K562 (cell line): ENCODE measurements around the gene LYPD5. TPM values are rescaled to one million over a fixed set of nuclear protein-coding genes. Genes with fewer than 3 reads are reported as not detected.

Experiments used
- CGGBP1 ChIP-seq: fragments of 250-450 bp; sonication (Bioruptor Pico); IDR thresholded peaks from 2 replicates; pipeline ENCODE4 v1.9.0; 2021; ENCODE audit warnings: mild to moderate bottlenecking
- CTBP1 ChIP-seq: fragments of 450-650 bp; IDR thresholded peaks from 2 replicates; pipeline ENCODE4 v1.6.1; 2016; ENCODE audit warnings: borderline replicate concordance
- JUN ChIP-seq, 2 experiments: sonication (generic) in 1 of 2; formaldehyde crosslinking in 1 of 2; IDR thresholded peaks; 2 replicates each; pipeline versions ENCODE4 v1.6.1 to v1.8.0; 2012 to 2022; ENCODE audit warnings: borderline replicate concordance in 2 of 2, mild to moderate bottlenecking in 2 of 2, improper control_type of control experiment in 1 of 2, low read depth in 1 of 2, low read length in 1 of 2, missing genetic modification reagents in 1 of 2
- JUND ChIP-seq, 2 experiments: IDR thresholded peaks; 2 replicates in 1 of 2; 3 replicates in 1 of 2; pipeline ENCODE4 v1.6.1; 2011; ENCODE audit warnings: borderline replicate concordance in 2 of 2, low read depth in 2 of 2, low read length in 2 of 2, improper control_type of control experiment in 1 of 2, missing biosample characterization in 1 of 2, missing genetic modification characterization in 1 of 2, missing genetic modification reagents in 1 of 2
- KAT8 ChIP-seq: fragments of 450-650 bp; IDR thresholded peaks from 2 replicates; pipeline ENCODE4 v1.6.1; 2016; ENCODE audit warnings: low read depth, mild to moderate bottlenecking
- LEF1 ChIP-seq: fragments of 450-650 bp; IDR thresholded peaks from 2 replicates; pipeline ENCODE4 v1.6.1; 2016; ENCODE audit warnings: mild to moderate bottlenecking
- MCM5 ChIP-seq: fragments of 450-650 bp; IDR thresholded peaks from 2 replicates; pipeline ENCODE4 v1.6.1; 2016; ENCODE audit warnings: low read depth
- POLR2G ChIP-seq: fragments of 200-400 bp; formaldehyde crosslinking; IDR thresholded peaks from 2 replicates; pipeline ENCODE4 v1.6.1; 2017; ENCODE audit warnings: low read depth, mild to moderate bottlenecking, antibody characterized with exemption, low read length, moderate library complexity
- RNF2 ChIP-seq: sonication (generic); IDR thresholded peaks from 2 replicates; pipeline ENCODE4 v1.6.1; 2016
- TAF9B ChIP-seq: fragments of 450-650 bp; IDR thresholded peaks from 2 replicates; pipeline ENCODE4 v1.6.1; 2018; ENCODE audit warnings: mild to moderate bottlenecking; ENCODE audit not compliant: partially characterized antibody
- TBL1XR1 ChIP-seq, 2 experiments: IDR thresholded peaks; 2 replicates each; pipeline ENCODE4 v1.6.1; 2012; ENCODE audit warnings: improper control_type of control experiment in 2 of 2, low read length in 2 of 2, mild to moderate bottlenecking in 1 of 2
- TBP ChIP-seq: optimal IDR thresholded peaks from 2 replicates; pipeline ENCODE3; 2011; ENCODE audit warnings: low read depth, low read length, improper control_type of control experiment
- TEAD2 ChIP-seq: fragments of 450-650 bp; IDR thresholded peaks from 2 replicates; pipeline ENCODE4 v1.6.1; 2016; ENCODE audit warnings: missing genetic modification characterization, control low read depth, missing compliant biosample characterization
- ZBTB11 ChIP-seq, 3 experiments: fragments of 200-800 bp in 1 of 3; fragments of 250-450 bp in 1 of 3; fragments of 450-650 bp in 1 of 3; sonication (Bioruptor Pico) in 1 of 3; sonication (Bioruptor generic) in 1 of 3; formaldehyde crosslinking in 1 of 3; IDR thresholded peaks; 2 replicates each; pipeline versions ENCODE4 v1.6.1 to v1.8.0; 2016 to 2022; ENCODE audit warnings: mild to moderate bottlenecking in 2 of 3, missing genetic modification characterization in 2 of 3, missing compliant biosample characterization in 1 of 3, moderate library complexity in 1 of 3
- ZBTB8A ChIP-seq: fragments of 450-650 bp; IDR thresholded peaks from 2 replicates; pipeline ENCODE4 v1.6.1; 2018; ENCODE audit warnings: mild to moderate bottlenecking, moderate library complexity; ENCODE audit not compliant: partially characterized antibody
- ZC3H11A ChIP-seq: IDR thresholded peaks from 2 replicates; pipeline ENCODE4 v1.6.1; 2012; ENCODE audit warnings: low read depth, low read length, improper control_type of control experiment
- ZNF121 ChIP-seq: sonication (generic); formaldehyde crosslinking; conservative IDR thresholded peaks from 2 replicates; pipeline ENCODE4 v1.8.0; 2022; ENCODE audit warnings: missing genetic modification reagents
- ZNF146 ChIP-seq: IDR thresholded peaks from one replicate; pipeline ENCODE4 v1.6.1; 2018; ENCODE audit warnings: missing compliant biosample characterization; ENCODE audit not compliant: unreplicated experiment
- ZNF699 ChIP-seq: fragments of 250-450 bp; sonication (Bioruptor Pico); IDR thresholded peaks from 2 replicates; pipeline ENCODE4 v1.8.0; 2021; ENCODE audit warnings: mild to moderate bottlenecking, moderate library complexity; ENCODE audit not compliant: insufficient replicate concordance
- ZNF766 ChIP-seq: fragments of 200-800 bp; sonication (Bioruptor generic); conservative IDR thresholded peaks from 2 replicates; pipeline ENCODE4 v1.6.1; 2016; ENCODE audit warnings: missing genetic modification characterization, missing compliant biosample characterization
- polyA plus RNA-seq, 8 experiments: library from polyadenylated mRNA; depleted of rRNA in 4 of 8; stranded (reverse) in 5 of 8; unstranded in 3 of 8; fragments of >200 nt; fragmentation: Nextera tagmentation in 2 of 8; fragmentation: Illumina TruSeq in 1 of 8; extraction: Ambion mirVana in 2 of 8; extraction: Trizol in 1 of 8; gene quantifications; 2 replicates each; pipeline versions ENCODE4 v1.2.1 to v1.2.3, GENCODE V29; 2011 to 2014; ENCODE audit warnings: inconsistent platforms in 1 of 8, missing spikeins in 1 of 8
- total RNA-seq, 7 experiments: library from RNA; depleted of rRNA in 6 of 7; stranded (reverse); fragments of >200 nt in 6 of 7; fragmentation: Illumina TruSeq in 2 of 7; extraction: Trizol in 2 of 7; gene quantifications; 2 replicates each; pipeline versions ENCODE4 v1.2.1 to v1.2.3, GENCODE V29; 2011 to 2021; ENCODE audit warnings: low replicate concordance in 1 of 7

Gene LYPD5
- total and polyA plus RNA-seq, 9 of the 15 experiments (the other 6 are each of a cell fraction or from before 2014, with no cell fraction given): 0.03 to 0.22 (median 0.10) TPM; not detected in 3

GRCh38 chr19:43754503-43755255 is 47.6 kb downstream of the LYPD5 start, which contains the start of gene SMG9 (continued):
- no peak for TF ChIP-seq ZNF699 (CRISPR knock-in tag)
- no peak for TF ChIP-seq ZBTB8A
- TF ChIP-seq TEAD2 (tag): no peak
- peak; percentile 95 for TF ChIP-seq POLR2G
- no peak for TF ChIP-seq ZC3H11A
- no peak for TF ChIP-seq KAT8
- peak in 1 of 3 experiments; percentile 73; a peak in 1 of 6 replicates for TF ChIP-seq ZBTB11 (CRISPR knock-in tag; IDR thresholded peaks at IDR 0.05)
- no peak for TF ChIP-seq LEF1
- 0 out of 2 replicates have a peak, but pooled peaks have one; percentile 21 for TF ChIP-seq ZNF766 (CRISPR knock-in tag)
- no peak for TF ChIP-seq MCM5
- TF ChIP-seq RNF2: peak; percentile 75; the same call in 1 of the 2 replicates
- peak; percentile 91 for TF ChIP-seq CGGBP1 (CRISPR knock-in tag)
- no peak for TF ChIP-seq ZNF146 (CRISPR knock-in tag)
- TF ChIP-seq ZNF121: no peak
- peak; percentile 37; the same call in 1 of the 2 replicates for TF ChIP-seq JUND (IDR thresholded peaks at IDR 0.05; ENCODE audit: borderline replicate concordance, low read depth, low read length)
- TF ChIP-seq JUND (tag; IDR thresholded peaks at IDR 0.05; ENCODE audit: borderline replicate concordance, low read depth, low read length): peak; percentile 38; the same call in 1 of the 3 replicates
- TF ChIP-seq TBL1XR1 (IDR thresholded peaks at IDR 0.05; ENCODE audit: low read length in 2 of 2): no peak; a peak in 1 of 4 replicates
- TF ChIP-seq TBP: peak; percentile 92
- TF ChIP-seq CTBP1: peak; percentile 96
- no peak for TF ChIP-seq JUN (IDR thresholded peaks at IDR 0.05; ENCODE audit: borderline replicate concordance, low read depth, low read length)
- TF ChIP-seq JUN (CRISPR knock-in tag; IDR thresholded peaks at IDR 0.05; ENCODE audit: borderline replicate concordance): no peak
- TF ChIP-seq TAF9B: peak; percentile 87
